Measurements from ENCODE around the gene PTMS. TPM values are rescaled to one million over a fixed set of nuclear protein-coding genes. Genes with fewer than 3 reads are reported as not detected.

The PTMS gene
- total and polyA plus RNA-seq, 12 donors, result 27.0 to 1,405 (median 150) TPM

DNA sequence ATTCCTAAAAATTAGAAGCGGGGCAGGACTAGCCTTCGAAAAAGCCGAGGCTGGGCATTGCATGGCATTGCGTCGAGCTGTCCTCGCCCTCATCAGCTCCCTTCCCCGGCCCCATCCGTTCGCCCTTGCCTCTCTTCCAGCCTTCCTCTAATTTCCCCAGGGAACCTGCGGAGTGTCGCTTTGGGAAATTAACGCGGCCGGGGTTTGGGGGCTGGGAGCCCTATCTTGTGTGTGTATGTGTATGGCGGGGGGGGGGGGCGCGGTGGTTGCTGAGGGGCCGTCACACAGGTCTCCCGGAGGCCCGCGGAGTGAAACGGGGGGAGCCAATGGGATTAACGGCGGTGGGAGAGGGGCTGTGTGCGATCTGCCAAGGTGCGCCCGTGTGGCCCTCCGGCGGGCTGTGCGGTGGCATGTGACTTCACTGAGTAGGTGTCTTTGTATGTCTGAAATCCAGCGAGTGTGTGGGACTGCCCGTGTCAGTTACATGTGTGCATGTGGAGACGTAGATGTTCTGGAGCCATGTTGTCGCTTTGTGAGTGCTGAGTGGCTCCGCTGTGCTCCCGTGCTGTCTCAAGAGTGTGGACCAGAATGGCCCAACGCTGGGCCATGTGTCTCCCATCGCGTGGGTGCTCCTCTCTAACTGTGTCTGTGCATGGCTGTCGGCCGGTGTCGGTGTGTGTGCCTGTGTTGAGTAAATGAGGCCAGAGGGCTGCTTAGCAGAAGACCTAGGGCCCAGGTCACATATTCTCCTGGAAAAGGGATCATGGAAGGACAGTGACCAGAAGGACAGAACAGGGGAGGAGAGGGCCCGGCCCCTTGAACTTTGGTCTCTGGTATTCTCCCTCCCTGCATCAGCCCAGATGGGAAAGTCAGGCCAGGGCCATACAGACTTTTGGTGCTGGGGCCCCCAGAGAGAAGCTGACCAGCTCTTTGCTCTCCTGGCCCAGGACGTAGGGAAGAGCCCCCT, 1.5 kb downstream of the PTMS start:
- Histone ChIP-seq H3K4me3 (peak overlapping the region; percentile 34 to 98 (median 84)), H3K36me3 (replicated peaks in 1 of 2) (peaks cover 0 to 10% of the 10 kb centered on the region in 2 donors), H3K27me3 (no peaks in the 10 kb centered on the region), H3K9me3 (replicated peaks in 1 of 3) (no peaks in the 10 kb centered on the region), H3K4me1 (replicated peaks in 1 of 2) (peaks cover 25 to 48% of the 10 kb centered on the region in 2 donors), H3K27ac (peak overlapping the region in 4 of 5 donors; percentile 17 to 97 (median 76))
- 12 to 20% (median 16%) methylated on average over 27 to 44 of the region's 44 CpGs for WGBS, 4 donors
- TF ChIP-seq POLR2A (IDR thresholded peaks at IDR 0.05), result no peak
- TF ChIP-seq, protein P1, sequence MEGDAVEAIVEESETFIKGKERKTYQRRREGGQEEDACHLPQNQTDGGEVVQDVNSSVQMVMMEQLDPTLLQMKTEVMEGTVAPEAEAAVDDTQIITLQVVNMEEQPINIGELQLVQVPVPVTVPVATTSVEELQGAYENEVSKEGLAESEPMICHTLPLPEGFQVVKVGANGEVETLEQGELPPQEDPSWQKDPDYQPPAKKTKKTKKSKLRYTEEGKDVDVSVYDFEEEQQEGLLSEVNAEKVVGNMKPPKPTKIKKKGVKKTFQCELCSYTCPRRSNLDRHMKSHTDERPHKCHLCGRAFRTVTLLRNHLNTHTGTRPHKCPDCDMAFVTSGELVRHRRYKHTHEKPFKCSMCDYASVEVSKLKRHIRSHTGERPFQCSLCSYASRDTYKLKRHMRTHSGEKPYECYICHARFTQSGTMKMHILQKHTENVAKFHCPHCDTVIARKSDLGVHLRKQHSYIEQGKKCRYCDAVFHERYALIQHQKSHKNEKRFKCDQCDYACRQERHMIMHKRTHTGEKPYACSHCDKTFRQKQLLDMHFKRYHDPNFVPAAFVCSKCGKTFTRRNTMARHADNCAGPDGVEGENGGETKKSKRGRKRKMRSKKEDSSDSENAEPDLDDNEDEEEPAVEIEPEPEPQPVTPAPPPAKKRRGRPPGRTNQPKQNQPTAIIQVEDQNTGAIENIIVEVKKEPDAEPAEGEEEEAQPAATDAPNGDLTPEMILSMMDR (IDR thresholded peaks at IDR 0.05), result no peak
- DNase-seq, result peak in 3 of 7 donors; percentile 33 to 72 (median 37)
- intact Hi-C loops (cut with DNase I), result loop anchor here in 1 of 2 donors (2.0 kb wide), 1 partner anchor 19 kb away; no protein-coding TSS in a partner anchor

GRCh38 chr12:6768437-6768914, 2.3 kb downstream of the PTMS start:
- Histone ChIP-seq H3K4me3 (peak overlapping the region in 1 of 4 donors; percentile 98), H3K36me3 (replicated peaks in 1 of 2) (peaks cover 0 to 10% of the 10 kb centered on the region in 2 donors), H3K9me3 (replicated peaks in 1 of 3) (no peaks in the 10 kb centered on the region), H3K4me1 (replicated peaks in 1 of 2) (peaks cover 23 to 46% of the 10 kb centered on the region in 2 donors), H3K27ac (peak overlapping the region in 2 of 5 donors; percentile 56 to 89), H3K27me3 (no peaks in the 10 kb centered on the region)
- TF ChIP-seq, protein P1 (IDR thresholded peaks at IDR 0.05), result no peak
- no peak for TF ChIP-seq POLR2A (IDR thresholded peaks at IDR 0.05)
- intact Hi-C loops (cut with DNase I), result no loop called here
- DNase-seq, result peak in 1 of 7 donors; percentile 30
- 42 to 60% (median 52%) methylated on average over 4 to 6 of the region's 6 CpGs for WGBS, 4 donors

DNA sequence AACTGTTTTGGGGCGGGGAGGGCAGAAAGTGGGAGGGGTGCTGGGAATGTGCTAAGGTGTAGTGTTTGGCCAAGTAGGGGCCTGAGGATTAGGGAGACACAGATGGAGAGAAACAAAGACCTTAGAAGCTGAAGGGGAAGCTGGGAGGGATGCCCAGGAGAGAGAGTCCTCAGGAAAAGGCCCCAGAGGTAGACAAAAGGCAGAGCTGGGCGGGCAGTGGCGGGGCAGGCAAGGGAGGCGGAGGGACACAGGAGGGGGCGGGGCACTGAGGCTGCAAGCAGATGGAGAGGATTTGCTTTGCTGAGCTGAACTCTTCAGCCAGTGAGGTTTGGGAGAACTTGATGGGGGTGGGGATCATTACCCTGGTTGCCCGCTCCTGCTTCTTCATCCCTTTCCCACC, 2.8 kb downstream of the PTMS start:
- H3K27me3 ChIP-seq, result no peaks in the 10 kb centered on the region
- peaks cover 0 to 10% of the 10 kb centered on the region in 2 donors for H3K36me3 ChIP-seq (replicated peaks in 1 of 2)
- H3K27ac ChIP-seq, result peak overlapping the region in 2 of 5 donors; percentile 56 to 89
- no peaks in the 10 kb centered on the region for H3K9me3 ChIP-seq (replicated peaks in 1 of 3)
- peak overlapping the region in 1 of 4 donors; percentile 98 for H3K4me3 ChIP-seq
- H3K4me1 ChIP-seq (replicated peaks in 1 of 2), result peaks cover 18 to 41% of the 10 kb centered on the region in 2 donors
- DNase-seq, result peak in 3 of 7 donors; percentile 37 to 82 (median 40)
- TF ChIP-seq POLR2A (IDR thresholded peaks at IDR 0.05), result no peak
- TF ChIP-seq, protein P1 (IDR thresholded peaks at IDR 0.05), result no peak
- 64 to 88% (median 68%) methylated on average over 6 of the region's 6 CpGs for WGBS, 4 donors
- intact Hi-C loops (cut with DNase I), result no loop called here

DNA sequence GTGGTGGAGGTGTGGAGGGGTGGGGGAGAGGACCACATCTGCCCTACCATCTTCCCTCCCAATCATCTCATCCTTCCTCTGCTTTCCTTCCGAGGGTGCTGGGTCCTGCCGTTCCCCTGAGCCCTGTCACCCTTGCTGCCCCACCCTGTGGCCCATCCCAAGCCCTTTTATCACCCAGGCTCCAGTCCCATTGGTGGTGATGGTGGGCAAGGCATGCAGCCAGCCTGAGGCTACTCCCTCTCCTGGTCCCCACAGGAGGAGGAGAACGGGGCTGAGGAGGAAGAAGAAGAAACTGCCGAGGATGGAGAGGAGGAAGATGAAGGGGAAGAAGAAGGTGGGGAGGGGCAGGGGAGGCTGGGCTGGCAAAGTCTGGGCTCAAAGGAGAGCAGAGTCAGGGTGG, 3.5 kb downstream of the PTMS start:
- Histone ChIP-seq H3K27me3 (no peaks in the 10 kb centered on the region), H3K36me3 (replicated peaks in 1 of 2) (peaks cover 0 to 10% of the 10 kb centered on the region in 2 donors), H3K9me3 (replicated peaks in 1 of 3) (no peaks in the 10 kb centered on the region), H3K4me3 (no peak overlapping the region), H3K27ac (no peak overlapping the region), H3K4me1 (replicated peaks in 1 of 2) (peaks cover 18 to 37% of the 10 kb centered on the region in 2 donors)
- 64 to 77% (median 69%) methylated on average over 4 of the region's 4 CpGs for WGBS, 4 donors
- intact Hi-C loops (cut with DNase I), result no loop called here
- no peak for DNase-seq
- TF ChIP-seq, protein P1 (IDR thresholded peaks at IDR 0.05), result no peak
- no peak for TF ChIP-seq POLR2A (IDR thresholded peaks at IDR 0.05)

Data from adrenal gland (tissue), 12 donors.